Measurements from ENCODE around the gene KMT2D.
A peak's percentile ranks its signal among the peaks of the same experiment; 100 is the strongest.

The KMT2D gene

GRCh38 chr12:49100380-49100779 is 39.8 kb upstream of the KMT2D start:
- no peak for DNase-seq (ENCODE audit: low read depth)
- no peak overlapping the region for H3K4me3 ChIP-seq (ENCODE audit: control insufficient read depth, low read depth, low read length)
- TF ChIP-seq, protein P1, sequence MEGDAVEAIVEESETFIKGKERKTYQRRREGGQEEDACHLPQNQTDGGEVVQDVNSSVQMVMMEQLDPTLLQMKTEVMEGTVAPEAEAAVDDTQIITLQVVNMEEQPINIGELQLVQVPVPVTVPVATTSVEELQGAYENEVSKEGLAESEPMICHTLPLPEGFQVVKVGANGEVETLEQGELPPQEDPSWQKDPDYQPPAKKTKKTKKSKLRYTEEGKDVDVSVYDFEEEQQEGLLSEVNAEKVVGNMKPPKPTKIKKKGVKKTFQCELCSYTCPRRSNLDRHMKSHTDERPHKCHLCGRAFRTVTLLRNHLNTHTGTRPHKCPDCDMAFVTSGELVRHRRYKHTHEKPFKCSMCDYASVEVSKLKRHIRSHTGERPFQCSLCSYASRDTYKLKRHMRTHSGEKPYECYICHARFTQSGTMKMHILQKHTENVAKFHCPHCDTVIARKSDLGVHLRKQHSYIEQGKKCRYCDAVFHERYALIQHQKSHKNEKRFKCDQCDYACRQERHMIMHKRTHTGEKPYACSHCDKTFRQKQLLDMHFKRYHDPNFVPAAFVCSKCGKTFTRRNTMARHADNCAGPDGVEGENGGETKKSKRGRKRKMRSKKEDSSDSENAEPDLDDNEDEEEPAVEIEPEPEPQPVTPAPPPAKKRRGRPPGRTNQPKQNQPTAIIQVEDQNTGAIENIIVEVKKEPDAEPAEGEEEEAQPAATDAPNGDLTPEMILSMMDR (conservative IDR thresholded peaks at IDR 0.05; ENCODE audit: control insufficient read depth, insufficient read depth, low read depth, low read length), result no peak

DNA sequence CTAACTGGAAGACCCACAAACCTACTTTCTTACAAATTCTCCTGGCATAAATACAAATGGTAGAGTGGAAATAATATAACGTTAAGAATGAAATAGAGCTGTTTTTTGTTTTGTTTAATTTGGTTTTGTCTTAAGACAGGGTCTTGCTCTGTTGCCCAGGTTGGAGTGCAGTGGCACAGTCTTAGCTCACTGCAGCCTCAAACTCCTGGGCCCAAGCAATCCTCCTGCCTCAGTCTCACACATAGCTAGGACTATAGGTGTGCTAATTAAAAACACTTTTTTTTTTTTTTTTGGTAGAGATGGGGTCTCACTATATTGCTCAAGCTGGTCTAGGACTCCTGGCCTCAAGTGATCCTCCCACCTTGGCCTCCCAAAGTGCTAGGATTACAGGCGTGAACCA is 38.1 kb upstream of the KMT2D start:
- no peak overlapping the region for H3K4me3 ChIP-seq (ENCODE audit: control insufficient read depth, low read depth, low read length)
- TF ChIP-seq, protein P1 (conservative IDR thresholded peaks at IDR 0.05; ENCODE audit: control insufficient read depth, insufficient read depth, low read depth, low read length), result no peak
- DNase-seq (ENCODE audit: low read depth), result no peak

DNA sequence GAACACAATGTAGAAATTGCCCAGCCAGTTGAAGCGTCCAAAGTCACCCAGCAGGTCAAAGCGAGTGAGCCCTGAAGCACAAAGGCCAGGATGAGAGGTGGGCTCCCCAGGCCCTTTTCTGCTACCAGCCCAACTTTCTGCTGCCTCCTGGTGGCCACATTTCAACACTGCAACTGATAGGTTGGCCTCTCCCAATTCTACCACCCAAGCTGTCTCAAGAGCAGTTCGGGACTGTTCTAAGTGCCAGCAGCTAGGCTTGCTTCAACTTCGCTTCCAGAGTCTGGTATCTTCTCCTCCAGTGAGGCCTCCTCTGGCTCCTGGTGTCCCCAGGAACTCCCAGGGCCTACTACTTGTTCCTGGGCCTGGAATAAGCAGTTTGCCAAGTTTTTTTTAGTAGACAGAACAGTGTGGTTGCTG is 37.4 kb upstream of the KMT2D start:
- DNase-seq (ENCODE audit: low read depth), result peak; percentile 47
- TF ChIP-seq, protein P1 (conservative IDR thresholded peaks at IDR 0.05; ENCODE audit: control insufficient read depth, insufficient read depth, low read depth, low read length), result peak; percentile 81

GRCh38 chr12:49097381-49097780 is 36.8 kb upstream of the KMT2D start:
- H3K4me3 ChIP-seq (ENCODE audit: control insufficient read depth, low read depth, low read length), result no peak overlapping the region
- no peak for DNase-seq (ENCODE audit: low read depth)
- TF ChIP-seq, protein P1 (conservative IDR thresholded peaks at IDR 0.05; ENCODE audit: control insufficient read depth, insufficient read depth, low read depth, low read length), result no peak

More for the DNA sequence above, 37.4 kb upstream of the KMT2D start:
- no peak overlapping the region for H3K4me3 ChIP-seq (ENCODE audit: control insufficient read depth, low read depth, low read length)

GRCh38 chr12:49094975-49095365 is 34.4 kb upstream of the KMT2D start:
- TF ChIP-seq, protein P1 (conservative IDR thresholded peaks at IDR 0.05; ENCODE audit: control insufficient read depth, insufficient read depth, low read depth, low read length), result no peak
- H3K4me3 ChIP-seq (ENCODE audit: control insufficient read depth, low read depth, low read length), result no peak overlapping the region

GRCh38 chr12:49094160-49094974 is 33.8 kb upstream of the KMT2D start, which contains the start of gene DHH:
Gene DHH, minus strand, starts transcription at chr12:49094801. Its CDS starts 289 bp downstream, at chr12:49094512.
- no peak within 1 kb of the TSS for H3K4me3 ChIP-seq (ENCODE audit: control insufficient read depth, low read depth, low read length)
- TF ChIP-seq, protein P1 (conservative IDR thresholded peaks at IDR 0.05; ENCODE audit: control insufficient read depth, insufficient read depth, low read depth, low read length), result no peak
- no peak for DNase-seq (ENCODE audit: low read depth)

More at GRCh38 chr12:49094975-49095365, 34.4 kb upstream of the KMT2D start:
- DNase-seq (ENCODE audit: low read depth), result no peak

All from fibroblast of mammary gland (primary cell).